Suprapubic skin (tissue), 3 donors: ENCODE results near the gene ATP2A2.

Experiments
- POLR2A ChIP-seq, 2 donors: fragments of 450-650 bp; IDR thresholded peaks; one replicate each; pipeline ENCODE4 v1.6.1; 2017; ENCODE audit warnings: antibody characterized with exemption in 2 of 2, mild to moderate bottlenecking in 2 of 2, moderate library complexity in 2 of 2
- TF ChIP-seq, protein P1 (sequence below), 2 donors: fragments of 200-600 bp in 1 of 2; fragments of 450-650 bp in 1 of 2; sonication (generic) in 1 of 2; IDR thresholded peaks; one replicate each; pipeline ENCODE4 v1.5.1; 2016 to 2019; ENCODE audit warnings: antibody characterized with exemption in 2 of 2, mild to moderate bottlenecking in 1 of 2, moderate library complexity in 1 of 2

DNA sequence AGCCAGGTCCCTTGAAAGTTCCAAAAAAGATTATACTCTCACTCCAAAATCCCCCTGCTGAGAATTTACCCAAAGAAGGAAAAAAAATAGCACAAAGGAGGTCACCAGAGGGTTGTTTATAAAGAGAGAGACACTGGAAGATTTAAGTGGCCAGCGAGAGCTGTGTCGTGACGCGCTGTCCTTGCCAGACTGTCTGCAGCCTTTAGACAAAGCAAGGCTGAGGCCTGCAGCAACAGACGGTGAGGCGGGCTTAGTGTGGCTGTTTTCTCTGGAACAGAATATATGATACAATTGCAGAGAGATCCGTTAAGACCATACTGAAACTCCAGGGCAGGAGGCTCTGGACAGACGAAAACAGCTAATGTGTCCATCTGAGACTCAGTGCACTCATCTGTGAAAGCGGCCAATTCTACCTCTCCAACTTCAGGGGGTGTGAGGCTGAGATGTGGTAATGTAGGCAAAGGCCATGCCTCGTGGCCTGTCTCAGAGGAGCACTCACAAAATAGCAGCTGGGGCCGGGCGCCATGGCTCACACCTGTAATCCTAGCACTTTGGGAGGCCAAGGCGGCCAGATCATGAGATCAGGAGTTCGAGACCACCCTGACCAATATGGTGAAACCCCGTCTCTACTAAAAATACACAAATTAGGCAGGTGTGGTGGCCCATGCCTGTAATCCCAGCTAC lies 86.3 kb downstream of the ATP2A2 start:
- no peak for TF ChIP-seq POLR2A (IDR thresholded peaks at IDR 0.05)
- TF ChIP-seq, protein P1, sequence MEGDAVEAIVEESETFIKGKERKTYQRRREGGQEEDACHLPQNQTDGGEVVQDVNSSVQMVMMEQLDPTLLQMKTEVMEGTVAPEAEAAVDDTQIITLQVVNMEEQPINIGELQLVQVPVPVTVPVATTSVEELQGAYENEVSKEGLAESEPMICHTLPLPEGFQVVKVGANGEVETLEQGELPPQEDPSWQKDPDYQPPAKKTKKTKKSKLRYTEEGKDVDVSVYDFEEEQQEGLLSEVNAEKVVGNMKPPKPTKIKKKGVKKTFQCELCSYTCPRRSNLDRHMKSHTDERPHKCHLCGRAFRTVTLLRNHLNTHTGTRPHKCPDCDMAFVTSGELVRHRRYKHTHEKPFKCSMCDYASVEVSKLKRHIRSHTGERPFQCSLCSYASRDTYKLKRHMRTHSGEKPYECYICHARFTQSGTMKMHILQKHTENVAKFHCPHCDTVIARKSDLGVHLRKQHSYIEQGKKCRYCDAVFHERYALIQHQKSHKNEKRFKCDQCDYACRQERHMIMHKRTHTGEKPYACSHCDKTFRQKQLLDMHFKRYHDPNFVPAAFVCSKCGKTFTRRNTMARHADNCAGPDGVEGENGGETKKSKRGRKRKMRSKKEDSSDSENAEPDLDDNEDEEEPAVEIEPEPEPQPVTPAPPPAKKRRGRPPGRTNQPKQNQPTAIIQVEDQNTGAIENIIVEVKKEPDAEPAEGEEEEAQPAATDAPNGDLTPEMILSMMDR (IDR thresholded peaks at IDR 0.05), result no peak
